Inflammatory macrophage treated with lipopolysaccharide for 4 hours (primary cell): ENCODE results near the gene TNS3.
A peak's percentile ranks its signal among the peaks of the same experiment; 100 is the strongest.

ENCODE experiments used
- DNase-seq: peaks from one replicate; pipeline ENCODE4 v3.0.0-alpha.2; 2020

Gene TNS3

GRCh38 chr7:47358944-47359588 is 222.8 kb downstream of the TNS3 start:
- DNase-seq, result no peak

GRCh38 chr7:47358357-47358756 is 223.6 kb downstream of the TNS3 start:
- no peak for DNase-seq

GRCh38 chr7:47357863-47358262 is 224.0 kb downstream of the TNS3 start:
- DNase-seq, result no peak

- no peak for DNase-seq
Measured at GRCh38 chr7:47357361-47357760, 224.6 kb downstream of the TNS3 start.

GRCh38 chr7:47356261-47356660 is 225.7 kb downstream of the TNS3 start:
- DNase-seq, result no peak

GRCh38 chr7:47355684-47356083 is 226.2 kb downstream of the TNS3 start:
- no peak for DNase-seq

GRCh38 chr7:47354831-47355541 is 226.9 kb downstream of the TNS3 start:
- no peak for DNase-seq

- no peak for DNase-seq
Measured at GRCh38 chr7:47354071-47354470, 227.8 kb downstream of the TNS3 start.

GRCh38 chr7:47352394-47352968 is 229.4 kb downstream of the TNS3 start:
- DNase-seq, result no peak

GRCh38 chr7:47351233-47352154 is 230.4 kb downstream of the TNS3 start:
- DNase-seq, result no peak

- DNase-seq, result no peak
Measured at GRCh38 chr7:47350425-47350824, 231.5 kb downstream of the TNS3 start.

GRCh38 chr7:47349401-47349800 is 232.5 kb downstream of the TNS3 start:
- DNase-seq, result no peak

- no peak for DNase-seq
Measured at GRCh38 chr7:47347816-47348385, 234.0 kb downstream of the TNS3 start.

- DNase-seq, result no peak
Measured at GRCh38 chr7:47347346-47347745, 234.6 kb downstream of the TNS3 start.

GRCh38 chr7:47346377-47346914 is 235.5 kb downstream of the TNS3 start:
- DNase-seq, result no peak

GRCh38 chr7:47345857-47346298 is 236.0 kb downstream of the TNS3 start:
- DNase-seq, result no peak

GRCh38 chr7:47344171-47344955 is 237.5 kb downstream of the TNS3 start:
- no peak for DNase-seq

GRCh38 chr7:47343061-47343455 is 238.9 kb downstream of the TNS3 start:
- DNase-seq, result no peak

GRCh38 chr7:47342296-47343060 is 239.4 kb downstream of the TNS3 start:
- no peak for DNase-seq

- peak; percentile 17 for DNase-seq
Measured at GRCh38 chr7:47340517-47340916, 241.4 kb downstream of the TNS3 start.

GRCh38 chr7:47338026-47338425 is 243.9 kb downstream of the TNS3 start:
- DNase-seq, result no peak
